GM12875 (cell line): ENCODE results near the gene DEFB108B.
"Not testable (repeated sequence)": the region's sequence is repeated elsewhere in the genome, so short reads cannot be mapped to it uniquely, and the experiment has no call there.

Experiments used
- H3K4me3 ChIP-seq: one replicate; pipeline ENCODE4 v1.5.1; 2011; ENCODE audit warnings: low read depth, low read length, control low read depth
- CTCF ChIP-seq: IDR thresholded peaks from 2 replicates; pipeline ENCODE4 v1.5.1; 2011; ENCODE audit warnings: low read depth, mild to moderate bottlenecking, control low read depth, inconsistent platforms, low read length, moderate library complexity, borderline replicate concordance; ENCODE audit not compliant: insufficient read depth

The DEFB108B gene, protein sequence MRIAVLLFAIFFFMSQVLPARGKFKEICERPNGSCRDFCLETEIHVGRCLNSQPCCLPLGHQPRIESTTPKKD

DNA sequence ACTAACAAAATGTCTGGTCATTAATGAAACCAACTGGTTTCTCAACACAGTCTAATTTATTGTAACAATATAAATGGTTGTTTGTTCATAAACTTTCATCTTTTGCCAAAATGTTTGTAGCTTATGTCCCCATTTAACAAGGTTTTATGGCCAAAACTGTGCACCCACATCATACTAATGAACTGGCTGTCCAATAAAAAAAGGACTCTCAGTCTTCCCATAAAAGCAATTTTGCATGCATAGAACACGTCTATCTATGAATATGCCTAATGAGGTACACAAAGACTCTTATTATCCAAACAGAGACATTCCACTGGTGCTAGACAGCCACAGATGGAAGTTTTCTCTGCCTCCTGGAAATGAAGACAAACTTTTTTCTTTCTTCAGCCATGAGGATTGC lies at the start of gene DEFB108B:
DEFB108B (plus strand) TSS at position 390 of the 400 bp plus-strand sequence; CDS start at position 390, 0 bp downstream.
- not testable (repeated sequence) for H3K4me3 ChIP-seq

DNA sequence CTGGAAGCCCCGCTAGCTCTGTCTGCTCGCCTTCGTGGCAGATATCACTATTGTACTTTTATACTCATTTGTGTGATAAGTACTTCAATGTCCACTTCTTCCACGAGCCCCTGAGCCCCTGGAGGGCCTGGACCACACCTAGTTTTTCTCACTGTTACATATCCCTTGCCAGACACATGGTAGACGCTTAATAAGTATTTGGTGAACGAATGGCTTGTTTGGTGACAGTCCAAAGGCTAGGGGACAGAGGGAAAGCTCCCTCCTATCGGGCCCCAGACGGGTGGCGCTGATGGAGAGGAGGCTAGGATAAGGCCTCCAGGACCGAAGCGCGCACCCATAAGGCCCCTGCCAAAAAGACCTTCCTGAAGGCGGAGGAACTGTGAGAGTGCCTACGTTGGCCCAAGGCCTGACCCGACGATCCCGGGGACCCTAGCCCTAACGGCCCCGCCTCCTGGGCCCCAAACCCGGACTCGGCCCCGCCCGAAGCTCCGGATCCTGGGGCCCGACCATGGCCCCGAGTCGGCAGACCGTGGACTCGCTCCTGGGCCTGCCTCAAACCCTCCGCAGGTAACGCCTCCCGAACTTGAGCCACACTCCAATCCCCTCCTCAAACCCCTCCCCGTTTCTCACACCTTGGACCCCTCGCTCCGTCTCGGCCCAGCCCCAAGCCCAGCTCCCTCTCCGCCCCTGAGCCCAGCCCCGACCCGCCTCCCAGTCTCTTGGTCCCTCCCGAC lies 46.7 kb upstream of the DEFB108B start:
- peak overlapping the region; percentile 59 for H3K4me3 ChIP-seq

GRCh38 chr11:71786848-71787097 lies 46.2 kb upstream of the DEFB108B start:
- peak overlapping the region; percentile 59 for H3K4me3 ChIP-seq

DNA sequence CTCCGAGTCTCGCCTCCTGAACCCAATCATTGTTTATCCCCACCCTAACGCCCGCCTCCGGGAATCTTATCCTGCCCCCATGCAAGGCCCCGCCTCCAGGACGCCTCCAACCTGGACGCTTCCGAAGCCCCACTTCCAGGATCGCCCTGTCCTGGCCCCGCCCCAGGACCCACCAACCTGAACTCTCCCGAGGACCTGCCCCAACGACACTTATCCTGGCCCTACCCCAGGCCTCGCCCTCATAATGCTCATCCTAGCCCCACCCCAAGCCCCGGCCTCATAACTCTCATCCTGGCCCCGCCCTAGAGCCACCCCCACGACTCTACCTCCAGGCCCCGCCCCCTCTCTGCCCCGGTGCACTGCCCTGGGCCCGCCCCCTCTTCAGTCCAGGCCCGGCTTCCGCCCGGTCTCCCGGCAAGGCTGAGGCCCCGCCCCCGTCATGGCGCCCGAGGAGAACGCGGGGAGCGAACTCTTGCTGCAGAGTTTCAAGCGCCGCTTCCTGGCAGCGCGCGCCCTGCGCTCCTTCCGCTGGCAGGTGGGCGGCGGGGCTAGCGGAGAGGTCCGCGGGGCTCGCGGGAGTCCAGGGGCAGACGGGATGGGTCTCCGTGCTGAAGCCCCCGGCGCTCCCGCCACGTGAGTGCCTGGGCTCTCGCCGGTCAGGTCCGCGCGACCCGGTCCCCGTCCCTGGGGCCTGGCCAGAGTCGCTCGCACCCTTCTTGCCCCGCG lies 45.7 kb upstream of the DEFB108B start:
- H3K4me3 ChIP-seq, result peak overlapping the region; percentile 64
- no peak for TF ChIP-seq CTCF

DNA sequence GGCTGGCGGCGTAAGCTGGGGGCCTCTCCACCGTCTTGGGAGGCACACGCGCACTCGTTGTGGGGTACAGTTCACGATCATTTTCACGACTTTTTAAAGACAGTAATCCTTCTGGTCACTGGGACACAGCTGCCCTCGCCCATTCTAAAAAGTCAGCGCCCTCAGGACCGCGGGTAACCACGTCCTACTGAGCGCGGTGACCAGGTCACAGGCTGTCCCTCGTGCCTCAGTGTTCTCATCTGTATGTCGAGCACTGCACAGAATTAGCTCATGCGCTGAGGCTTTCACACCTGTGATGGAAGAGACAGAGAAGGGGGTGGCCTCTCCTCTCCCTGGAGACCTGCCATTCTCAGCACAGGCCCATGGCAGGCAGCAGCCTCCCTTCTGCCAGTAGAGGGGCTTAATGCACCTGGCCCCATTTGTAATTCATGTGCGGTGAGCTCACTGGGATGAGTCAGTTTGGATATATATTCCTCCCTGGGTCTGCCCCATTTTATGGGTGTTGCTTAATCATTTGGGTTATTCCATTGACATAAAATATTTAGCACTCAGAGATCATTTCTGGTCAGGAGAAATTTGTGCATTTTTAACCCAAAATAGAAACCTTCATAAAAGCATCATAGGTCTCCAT lies 45.1 kb upstream of the DEFB108B start:
- peak overlapping the region; percentile 64 for H3K4me3 ChIP-seq

- H3K4me3 ChIP-seq, result not testable (repeated sequence)
Measured at GRCh38 chr11:71789444-71790196, 43.4 kb upstream of the DEFB108B start.

GRCh38 chr11:71791111-71791510 lies 41.9 kb upstream of the DEFB108B start:
- not testable (repeated sequence) for H3K4me3 ChIP-seq

DNA sequence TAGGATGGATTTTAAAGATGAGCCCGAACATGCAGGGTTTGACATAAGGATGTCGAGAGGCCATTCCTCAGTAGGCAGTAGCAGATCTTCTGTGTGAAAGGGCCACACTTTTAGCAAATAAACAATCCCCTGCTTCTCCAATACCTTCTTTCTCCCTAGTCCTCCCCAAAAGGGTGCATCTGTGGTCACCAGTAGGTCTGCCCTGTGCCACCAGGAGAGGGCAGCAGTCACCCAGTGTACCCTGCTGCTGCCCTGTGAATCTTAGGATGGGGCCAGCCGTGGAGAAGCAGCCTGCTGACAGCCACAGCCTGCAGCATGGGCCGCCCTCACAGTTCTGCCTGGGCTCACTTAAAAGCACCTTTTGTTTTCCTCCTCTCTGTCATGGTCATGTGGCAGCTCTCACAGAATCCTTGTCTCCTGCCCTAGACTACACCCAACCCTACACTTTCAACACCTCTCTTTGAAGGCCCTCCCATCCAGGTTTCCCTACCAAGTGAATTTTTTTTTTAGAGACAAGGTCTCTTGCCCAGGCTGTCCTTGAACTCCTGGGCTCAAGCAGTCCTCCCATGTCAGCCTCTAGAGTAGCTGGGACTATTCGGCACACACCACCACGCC lies 40.3 kb upstream of the DEFB108B start:
- TF ChIP-seq CTCF, result peak; percentile 49; the same call in 1 of the 2 replicates
- H3K4me3 ChIP-seq, result not testable (repeated sequence)

GRCh38 chr11:71794386-71795040 lies 38.5 kb upstream of the DEFB108B start:
- not testable (repeated sequence) for H3K4me3 ChIP-seq

GRCh38 chr11:71795236-71795635 lies 37.8 kb upstream of the DEFB108B start:
- not testable (repeated sequence) for H3K4me3 ChIP-seq

GRCh38 chr11:71796016-71796415 lies 37.0 kb upstream of the DEFB108B start:
- not testable (repeated sequence) for H3K4me3 ChIP-seq

DNA sequence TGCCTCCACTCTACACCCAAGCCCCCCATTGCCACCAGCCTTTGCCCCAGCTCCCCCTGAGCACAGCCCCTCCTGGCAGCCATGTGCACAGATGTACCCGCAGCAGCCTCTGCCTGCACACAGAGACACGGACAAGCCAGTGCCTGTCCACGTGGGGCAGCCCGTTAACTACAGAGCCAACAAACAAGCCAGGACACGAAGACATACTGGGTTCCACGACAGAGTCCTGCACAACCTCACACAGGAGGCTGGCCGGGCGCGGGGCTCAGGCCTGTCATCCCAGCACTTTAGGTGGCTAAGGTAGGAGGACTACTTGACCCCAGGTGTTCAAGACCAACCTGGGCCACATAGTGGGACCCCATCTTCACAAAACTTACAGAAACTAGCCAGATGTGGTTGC lies 36.2 kb upstream of the DEFB108B start:
- not testable (repeated sequence) for H3K4me3 ChIP-seq

GRCh38 chr11:71799556-71800128 lies 33.4 kb upstream of the DEFB108B start:
- H3K4me3 ChIP-seq, result not testable (repeated sequence)
